Stimulated activated CD4-positive, alpha-beta T cell treated with anti-CD3 and anti-CD28 coated beads, TNF-alpha, amount 100 ng/mL, for 1 hour (primary cell): ENCODE data around the gene STK32C.
"Not testable (repeated sequence)": the region's sequence is repeated elsewhere in the genome, so short reads cannot be mapped to it uniquely, and the experiment has no call there.

ENCODE experiments used
- DNase-seq, 3 donors: peaks; one replicate each; pipeline ENCODE4 v3.0.0-alpha.2; 2020; ENCODE audit warnings: low read depth in 3 of 3, low spot score in 1 of 3

Gene STK32C

GRCh38 chr10:132319853-132320653 lies 12.3 kb upstream of the STK32C start:
- no peak for DNase-seq

DNA sequence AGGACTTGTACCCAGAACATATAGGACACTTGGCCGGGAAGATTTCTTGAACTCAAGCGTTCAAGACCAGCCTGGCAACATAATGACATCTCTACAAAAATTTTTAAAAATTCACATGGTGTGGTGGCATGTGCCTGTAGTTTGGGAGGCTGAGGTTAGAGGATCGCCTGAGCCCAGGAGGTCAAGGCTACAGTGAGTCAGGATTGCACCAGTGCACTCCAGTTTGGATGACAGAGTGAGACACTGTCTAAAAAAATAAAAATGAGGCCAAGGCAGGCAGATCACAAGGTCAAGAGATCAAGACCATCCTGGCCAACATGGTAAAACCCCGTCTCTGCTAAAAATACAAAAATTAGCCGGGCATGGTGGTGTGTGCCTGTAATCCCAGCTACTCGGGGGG lies 9.7 kb upstream of the STK32C start:
- DNase-seq = not testable (repeated sequence)

GRCh38 chr10:132316133-132316532 lies 8.4 kb upstream of the STK32C start:
- no peak for DNase-seq

DNA sequence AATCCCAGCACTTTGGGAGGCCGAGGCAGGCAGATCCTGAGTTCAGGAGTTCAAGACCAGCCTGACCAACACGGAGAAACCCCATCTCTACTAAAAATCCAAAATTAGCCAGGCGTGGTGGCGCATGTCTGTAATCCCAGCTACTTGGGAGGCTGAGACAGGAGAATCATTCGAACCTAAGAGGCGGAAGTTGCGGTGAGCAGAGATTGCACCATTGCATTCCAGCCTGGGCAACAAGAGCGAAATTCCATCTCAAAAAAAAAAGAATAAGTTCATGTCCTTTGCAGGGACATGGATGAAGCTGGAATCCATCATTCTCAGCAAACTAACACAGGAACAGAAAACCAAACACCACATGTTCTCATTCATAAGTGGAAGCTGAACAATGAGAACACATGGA lies 7.1 kb upstream of the STK32C start:
- not testable (repeated sequence) for DNase-seq

DNA sequence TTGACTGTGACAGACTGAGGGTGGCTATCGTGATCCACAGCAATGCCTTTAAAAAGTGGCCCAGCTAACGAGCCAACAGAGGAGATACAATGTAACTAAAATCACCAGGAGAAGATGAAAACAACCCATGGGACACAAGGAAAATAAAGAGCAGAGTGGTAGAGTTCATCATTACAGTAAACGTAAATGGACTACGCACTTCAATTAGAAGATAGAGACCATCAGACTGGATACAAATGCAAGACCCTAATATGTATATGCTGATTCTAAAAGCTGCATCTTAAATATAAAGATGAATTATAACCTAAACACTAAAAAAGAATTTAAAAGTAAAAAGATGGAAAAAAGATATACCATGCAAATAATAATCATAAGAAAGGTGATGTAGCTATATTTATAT lies 6.6 kb upstream of the STK32C start:
- no peak for DNase-seq

DNA sequence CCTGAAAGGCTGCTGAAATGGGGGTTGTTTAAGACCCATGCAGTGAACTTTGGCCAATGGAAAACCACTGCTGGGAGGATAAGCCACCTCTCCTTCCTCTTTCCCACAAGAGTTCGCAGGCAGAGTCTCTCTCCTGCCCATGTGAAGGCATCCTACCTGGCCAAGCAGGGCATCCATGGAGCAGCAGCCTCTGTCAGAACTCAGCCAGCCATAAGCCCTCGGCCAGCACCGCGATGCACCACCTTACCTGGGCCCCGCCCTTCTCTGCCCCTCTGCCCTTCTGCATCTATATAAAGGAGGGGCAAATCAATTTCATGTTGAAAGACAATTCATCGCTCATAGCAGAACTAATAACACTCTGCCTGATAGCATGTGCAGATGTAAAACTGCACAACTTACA lies 6.1 kb upstream of the STK32C start:
- no peak for DNase-seq

DNA sequence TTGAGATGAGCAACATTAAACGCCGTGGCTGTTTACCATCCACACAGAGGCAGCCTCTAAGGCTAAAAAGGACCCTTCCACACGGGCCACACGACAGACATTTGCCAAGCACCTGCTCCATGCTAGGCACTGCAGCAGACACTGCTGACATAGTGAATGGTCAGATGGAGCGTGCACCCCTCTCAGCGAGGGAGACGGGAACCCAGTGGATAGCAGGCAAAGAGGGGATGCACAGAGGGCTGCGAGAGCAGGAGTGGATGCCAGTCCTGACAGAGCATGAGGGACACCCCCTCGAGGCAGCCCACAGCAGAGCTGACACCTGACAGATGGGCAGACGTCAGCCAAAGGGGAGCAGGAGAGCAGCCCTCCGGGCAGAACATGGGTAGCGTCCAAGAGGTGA lies 5.6 kb upstream of the STK32C start:
- DNase-seq = no peak

DNA sequence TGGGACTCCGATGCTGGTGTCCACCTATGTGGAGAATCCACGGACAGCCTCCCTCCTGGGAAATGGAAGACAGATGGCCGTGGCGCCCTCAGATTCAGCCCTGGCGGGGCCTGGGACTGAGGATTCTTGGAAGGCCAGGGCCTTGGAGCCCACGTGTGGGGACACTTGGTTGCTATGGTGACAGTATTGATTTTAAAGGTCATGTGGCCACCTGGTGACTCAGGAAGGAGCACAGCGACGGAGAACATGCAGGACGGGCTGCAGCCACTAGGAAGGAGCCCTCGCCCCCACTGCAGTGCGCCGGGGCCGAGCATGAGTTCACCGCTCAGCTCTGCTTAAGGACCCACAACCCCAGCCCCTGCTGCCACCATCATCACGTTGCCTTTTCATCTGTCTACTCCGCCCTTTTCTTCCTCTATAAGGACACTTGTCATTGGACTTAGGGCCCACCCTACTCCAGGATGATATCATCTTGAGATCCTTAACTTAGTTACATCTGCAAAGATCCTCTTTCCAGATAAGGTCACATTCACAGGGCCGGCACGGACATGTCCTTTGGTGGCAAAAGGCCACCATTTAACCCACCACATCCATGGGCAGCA lies 3.7 kb upstream of the STK32C start:
- no peak for DNase-seq

- no peak for DNase-seq
These were observed 3.1 kb upstream of the STK32C start for GRCh38 chr10:132310701-132311337.

DNA sequence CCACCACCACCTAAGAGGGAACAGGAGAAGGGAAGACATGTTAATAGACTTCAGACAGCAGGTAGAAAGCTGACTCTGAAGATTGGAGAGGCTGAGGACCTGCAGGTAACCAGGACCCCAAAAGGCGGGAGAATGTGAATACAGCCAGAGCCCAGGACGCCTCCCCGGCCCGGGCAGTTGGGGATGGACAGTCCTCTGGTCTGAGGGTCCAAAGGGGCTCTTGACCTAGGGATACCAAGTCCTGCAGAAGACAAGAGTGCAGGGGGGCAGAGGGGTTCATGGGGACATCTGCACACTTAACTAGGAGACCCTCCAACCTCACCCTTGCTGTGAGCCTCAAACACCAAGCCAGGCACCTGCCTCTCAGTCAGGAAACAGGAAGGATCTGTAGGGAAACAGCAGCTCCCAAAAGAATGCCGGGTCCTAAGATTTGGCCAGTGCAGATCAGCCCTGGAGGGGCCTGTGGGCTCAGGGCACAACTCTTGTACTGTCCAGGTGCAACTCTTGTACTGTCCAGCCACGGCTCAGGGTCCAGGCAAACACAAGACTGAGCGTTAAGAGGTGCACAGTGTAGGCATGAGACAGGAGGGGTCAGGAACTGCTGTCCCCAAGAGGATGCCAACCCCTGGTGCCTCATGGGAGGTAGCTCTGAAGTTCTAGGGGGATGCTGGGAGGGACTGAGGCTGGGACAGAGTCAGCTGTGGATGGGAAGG lies 2.3 kb upstream of the STK32C start:
- DNase-seq = no peak

GRCh38 chr10:132309471-132309865 lies 1.7 kb upstream of the STK32C start:
- DNase-seq = no peak

GRCh38 chr10:132308587-132309470 lies 1.1 kb upstream of the STK32C start:
- no peak for DNase-seq

DNA sequence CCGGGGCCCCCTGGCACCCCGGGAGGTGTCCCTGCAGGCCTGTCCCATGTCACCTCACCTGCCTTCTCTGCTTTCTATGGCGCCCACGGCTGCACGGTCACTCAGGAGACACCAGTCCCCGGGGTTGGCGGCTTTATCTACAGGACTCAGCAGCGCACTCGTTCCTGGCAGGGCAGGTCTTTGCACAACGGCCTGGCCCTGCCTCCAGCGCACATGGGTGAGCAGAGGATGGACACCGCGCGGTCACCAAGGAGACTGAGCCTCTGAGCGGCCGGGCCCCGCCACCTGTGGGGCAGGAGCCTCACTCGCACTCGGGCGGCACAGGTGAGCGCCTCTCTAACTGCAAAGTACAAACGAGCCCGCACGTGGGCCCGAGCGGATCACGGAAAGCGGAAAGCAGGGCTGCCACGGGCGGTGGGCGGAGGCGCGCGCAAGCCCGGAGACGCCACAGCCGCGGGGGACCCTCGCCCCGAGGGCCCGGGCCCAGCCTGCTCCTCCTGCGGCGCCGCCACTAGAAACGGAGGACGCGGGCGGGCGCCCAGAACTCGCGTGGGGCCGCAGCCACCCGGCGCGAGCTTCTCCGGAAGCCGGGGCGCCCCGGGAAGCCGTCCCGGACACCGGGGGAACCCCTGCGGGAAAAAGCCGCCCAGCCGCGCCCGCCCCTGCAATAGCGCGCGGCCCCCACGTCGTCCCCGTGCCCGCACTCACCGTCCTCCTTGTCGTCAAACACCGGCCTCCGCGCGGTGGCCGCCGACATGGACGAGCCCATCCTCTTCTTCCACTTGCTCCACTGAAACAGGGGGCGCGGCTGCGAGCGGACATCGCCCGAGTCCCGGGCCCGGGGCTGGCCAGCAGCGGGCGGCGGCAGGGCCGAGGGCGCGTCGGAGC lies 642 bp downstream of the STK32C start:
- peak in 1 of 3 donors; percentile 22 for DNase-seq

- no peak for DNase-seq
These were observed 1.4 kb downstream of the STK32C start for GRCh38 chr10:132306343-132306685.

DNA sequence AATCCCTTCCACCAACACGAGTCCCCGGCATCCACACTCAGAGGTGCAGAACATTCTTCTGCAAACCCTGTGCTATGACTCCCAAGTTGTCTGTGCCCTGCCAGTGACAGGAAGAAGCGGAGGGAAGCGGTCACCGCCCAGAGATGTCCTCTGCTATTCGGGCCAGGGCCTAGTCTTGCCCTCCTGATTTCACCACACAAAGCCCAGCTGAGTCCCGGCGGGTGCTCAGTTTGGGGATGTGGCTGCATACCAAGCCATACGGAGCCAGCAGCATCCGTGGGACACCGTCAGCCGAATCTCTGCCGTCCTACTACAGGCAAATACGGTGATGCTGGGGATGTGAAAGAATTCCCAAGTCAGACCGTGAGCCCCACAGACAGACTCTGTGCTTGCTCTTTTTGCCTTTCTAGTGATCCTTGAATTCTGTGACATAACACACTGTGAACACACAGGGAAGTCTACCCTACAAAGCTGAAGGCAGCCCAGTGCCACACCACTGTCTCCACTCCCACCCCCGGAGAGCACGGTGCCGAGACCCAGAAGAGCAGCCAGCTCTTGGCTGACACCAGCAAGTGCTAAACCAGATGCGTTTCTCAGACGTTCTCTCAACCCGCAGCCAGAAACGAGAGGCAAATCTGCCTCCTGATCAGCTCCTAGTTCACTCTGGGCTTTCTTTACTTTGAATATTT lies 2.0 kb downstream of the STK32C start:
- DNase-seq = no peak

GRCh38 chr10:132304756-132305509 lies 2.8 kb downstream of the STK32C start:
- DNase-seq = no peak

GRCh38 chr10:132303361-132304115 lies 4.2 kb downstream of the STK32C start:
- DNase-seq = no peak
